Esophagus squamous epithelium (tissue), 4 donors: ENCODE results near the gene ZNF789. TPM values are rescaled to one million over a fixed set of nuclear protein-coding genes. Genes with fewer than 3 reads are reported as not detected.

Source experiments
- total RNA-seq, 4 donors: library from RNA; depleted of rRNA; stranded (reverse); fragments of >200 nt; gene quantifications; one replicate each; pipeline ENCODE4 v1.1.0, GENCODE V29; 2016

ZNF789 gene
- total RNA-seq, 4 donors from 2014 or later = 2.5 to 8.6 (median 5.3) TPM

Other genes starting within 250 kb of the ZNF789 start
- gene MYH16, start 200.1 kb upstream of the ZNF789 start, total RNA-seq = under 1 TPM in 1 of 4 donors, not detected in 3; 0.76 TPM
- gene ARPC1A, start 147.0 kb upstream of the ZNF789 start, total RNA-seq = 100 to 1,000 TPM; 114 to 155 (median 154) TPM
- gene ARPC1B, start 98.2 kb upstream of the ZNF789 start, total RNA-seq = 100 to 1,000 TPM in 3 of 4 donors, 10 to 100 TPM in 1; 27.9 to 166 (median 128) TPM
- 100 to 1,000 TPM in 2 of 4 donors, 10 to 100 TPM in 2; 79.2 to 120 (median 98.3) TPM for gene PDAP1, start 64.3 kb upstream of the ZNF789 start, total RNA-seq
- gene BUD31, start 63.9 kb upstream of the ZNF789 start, total RNA-seq = 10 to 100 TPM; 46.9 to 59.1 (median 55.9) TPM
- 10 to 100 TPM in 1 of 4 donors, 1 to 10 TPM in 3; 5.7 to 12.7 (median 6.6) TPM for gene PTCD1, start 34.1 kb upstream of the ZNF789 start, total RNA-seq
- gene CPSF4, start 33.9 kb upstream of the ZNF789 start, total RNA-seq = 10 to 100 TPM; 15.1 to 29.2 (median 19.4) TPM
- 1,000 to 10,000 TPM; 1,019 to 2,272 (median 1,287) TPM for gene ATP5MF, start 6.7 kb upstream of the ZNF789 start, total RNA-seq
- gene ZNF394, start 27.4 kb downstream of the ZNF789 start, total RNA-seq = 10 to 100 TPM; 22.5 to 41.2 (median 23.1) TPM
- gene ZKSCAN5, start 31.8 kb downstream of the ZNF789 start, total RNA-seq = 1 to 10 TPM; 3.2 to 7.1 (median 5.1) TPM
- 1 to 10 TPM; 1.9 to 5.6 (median 5.1) TPM for gene FAM200A, start 79.2 kb downstream of the ZNF789 start, total RNA-seq
- gene ZNF655, start 85.8 kb downstream of the ZNF789 start, total RNA-seq = 100 to 1,000 TPM in 3 of 4 donors, 10 to 100 TPM in 1; 78.6 to 167 (median 107) TPM
- gene TMEM225B, start 125.4 kb downstream of the ZNF789 start, total RNA-seq = under 1 TPM in 2 of 4 donors, not detected in 2; 0.23 to 0.57 TPM
- 10 to 100 TPM in 3 of 4 donors, 1 to 10 TPM in 1; 8.0 to 19.1 (median 14.9) TPM for gene ZSCAN25, start 144.1 kb downstream of the ZNF789 start, total RNA-seq
- 10 to 100 TPM; 34.5 to 99.8 (median 79.1) TPM for gene CYP3A5, start 207.1 kb downstream of the ZNF789 start, total RNA-seq